Heart left ventricle (tissue), 13 donors: ENCODE measurements around the gene MKRN1.

Experiments
- POLR2A ChIP-seq, 2 donors: fragments of 450-650 bp; IDR thresholded peaks; one replicate each; pipeline ENCODE4 v1.6.1; 2017; ENCODE audit warnings: antibody characterized with exemption in 2 of 2, mild to moderate bottlenecking in 2 of 2, moderate library complexity in 2 of 2
- TF ChIP-seq, protein P1 (sequence below), 12 donors: fragments of 200-600 bp; sonication (generic) in 4 of 12; IDR thresholded peaks; one replicate each; pipeline versions ENCODE4 v1.5.0 to v1.8.0; 2018 to 2022; ENCODE audit warnings: antibody characterized with exemption in 12 of 12, mild to moderate bottlenecking in 5 of 12
- donor health status: ischemic (EF 13 %, LVEDD 7.1; RV severe dilation, severe dysfunction).
- donor health status: DM: no; HTN: yes; CAD: no.
- donor health status: DM: no; HTN: no; CAD: no.
- donor health status: ischemic (EF 25% LVEDD 6.9; RV normal size, moderate dysfunction).
- donor health status: ischemic (EF 25% LVEDD 5.7; RV mildly dilated, moderate dysfunction).
- donor health status: ischemic (EF 35%, LVEDD 5.7; RV mildly dilated, moderate dysfunction).
- donor health status: nonischemic (EF 11% LVEDD 7.7; RV severe dilation, severe dysfunction).
- donor health status: DM: yes; HTN: yes; CAD: no.
- donor health status: PGD.
- donor health status: ischemic (EF 29% LVEDD 5.4; RV normal size, mild dysfunction).
- donor health status: nonischemic (EF 23%, LVEDD 6.1; RV moderate dilation, normal function).

GRCh38 chr7:140439359-140439758 is 39.9 kb downstream of the MKRN1 start:
- TF ChIP-seq POLR2A (IDR thresholded peaks at IDR 0.05) = no peak
- TF ChIP-seq, protein P1, sequence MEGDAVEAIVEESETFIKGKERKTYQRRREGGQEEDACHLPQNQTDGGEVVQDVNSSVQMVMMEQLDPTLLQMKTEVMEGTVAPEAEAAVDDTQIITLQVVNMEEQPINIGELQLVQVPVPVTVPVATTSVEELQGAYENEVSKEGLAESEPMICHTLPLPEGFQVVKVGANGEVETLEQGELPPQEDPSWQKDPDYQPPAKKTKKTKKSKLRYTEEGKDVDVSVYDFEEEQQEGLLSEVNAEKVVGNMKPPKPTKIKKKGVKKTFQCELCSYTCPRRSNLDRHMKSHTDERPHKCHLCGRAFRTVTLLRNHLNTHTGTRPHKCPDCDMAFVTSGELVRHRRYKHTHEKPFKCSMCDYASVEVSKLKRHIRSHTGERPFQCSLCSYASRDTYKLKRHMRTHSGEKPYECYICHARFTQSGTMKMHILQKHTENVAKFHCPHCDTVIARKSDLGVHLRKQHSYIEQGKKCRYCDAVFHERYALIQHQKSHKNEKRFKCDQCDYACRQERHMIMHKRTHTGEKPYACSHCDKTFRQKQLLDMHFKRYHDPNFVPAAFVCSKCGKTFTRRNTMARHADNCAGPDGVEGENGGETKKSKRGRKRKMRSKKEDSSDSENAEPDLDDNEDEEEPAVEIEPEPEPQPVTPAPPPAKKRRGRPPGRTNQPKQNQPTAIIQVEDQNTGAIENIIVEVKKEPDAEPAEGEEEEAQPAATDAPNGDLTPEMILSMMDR (IDR thresholded peaks at IDR 0.05) = no peak
